Kidney epithelial cell (primary cell): ENCODE measurements around the gene SNAP47. TPM values are rescaled to one million over a fixed set of nuclear protein-coding genes. Genes with fewer than 3 reads are reported as not detected.
A peak's percentile ranks its signal among the peaks of the same experiment; 100 is the strongest.

Experiments
- DNase-seq: peaks from one replicate; pipeline ENCODE4 v3.0.0-alpha.2; 2010; ENCODE audit warnings: low read depth
- H3K27me3 ChIP-seq: 2 replicates; pipeline ENCODE4 v1.6.0; 2011; ENCODE audit warnings: low read length; ENCODE audit not compliant: control insufficient read depth, insufficient read depth
- H3K36me3 ChIP-seq: 2 replicates; pipeline ENCODE4 v1.5.1; 2011; ENCODE audit warnings: low read length; ENCODE audit not compliant: control insufficient read depth, insufficient read depth
- H3K4me3 ChIP-seq: 2 replicates; pipeline ENCODE4 v1.5.1; 2011; ENCODE audit warnings: low read depth, mild to moderate bottlenecking, control low read depth, low read length
- total RNA-seq: library from RNA; depleted of rRNA; stranded (reverse); fragments of >200 nt; gene quantifications from 2 replicates; pipeline ENCODE4 v1.2.3, GENCODE V29; 2015
- TF ChIP-seq, protein P1 (sequence below): IDR thresholded peaks from 2 replicates; pipeline ENCODE4 v1.5.1; 2011; ENCODE audit warnings: mild to moderate bottlenecking, moderate library complexity, low read length, control low read depth, inconsistent platforms; ENCODE audit not compliant: insufficient read depth, poor library complexity, severe bottlenecking

Gene SNAP47
- total RNA-seq, 1 donor from 2014 or later: 40.2 TPM

DNA sequence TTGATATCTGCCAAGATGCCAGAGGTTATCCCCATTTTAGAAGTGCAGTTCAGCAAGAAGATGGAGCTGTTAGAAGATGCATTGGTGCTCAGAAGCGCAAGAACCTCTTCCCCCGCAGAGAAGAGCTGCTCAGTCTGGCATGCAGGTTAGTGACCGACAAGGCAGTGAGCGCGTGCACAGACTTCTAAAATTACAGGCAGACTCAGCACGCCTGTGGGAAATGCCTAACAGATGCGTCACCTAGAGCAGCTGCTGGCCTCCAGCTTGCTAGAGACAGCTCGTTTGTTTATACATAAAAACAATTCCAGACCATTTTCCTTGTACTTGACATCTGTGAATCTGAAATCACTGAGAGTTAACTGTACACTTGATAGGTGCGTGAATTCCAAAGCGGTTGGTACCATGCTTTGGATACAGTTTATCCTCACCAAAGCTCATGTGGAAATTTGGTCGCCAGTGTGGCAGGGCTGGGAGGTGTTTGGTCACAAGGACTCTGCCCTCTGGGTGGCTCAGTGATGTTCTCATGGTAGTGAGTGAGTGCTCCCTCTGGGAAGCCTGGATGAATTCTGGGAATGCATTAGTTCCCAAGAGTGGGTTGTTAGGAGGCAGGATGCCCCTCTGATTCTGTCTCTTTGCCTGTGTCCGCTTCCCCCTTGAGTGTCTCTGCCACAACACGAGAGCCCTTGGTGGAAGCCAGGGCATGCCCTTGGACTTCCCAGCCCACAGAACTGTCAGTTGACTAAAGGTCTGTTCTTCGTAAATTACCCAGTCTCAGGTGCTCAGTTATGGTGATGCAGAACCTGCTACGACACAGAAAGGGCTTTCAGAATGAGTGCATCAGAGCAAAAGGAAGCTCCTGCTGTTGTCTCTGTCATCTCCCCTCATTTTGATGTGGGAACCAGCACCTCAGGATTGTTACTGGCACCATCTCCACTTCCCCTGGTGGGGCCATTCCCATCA lies 24.4 kb downstream of the SNAP47 start:
- H3K27me3 ChIP-seq: no peaks in the 10 kb centered on the region
- H3K36me3 ChIP-seq: peaks cover 6% of the 10 kb centered on the region
- TF ChIP-seq, protein P1, sequence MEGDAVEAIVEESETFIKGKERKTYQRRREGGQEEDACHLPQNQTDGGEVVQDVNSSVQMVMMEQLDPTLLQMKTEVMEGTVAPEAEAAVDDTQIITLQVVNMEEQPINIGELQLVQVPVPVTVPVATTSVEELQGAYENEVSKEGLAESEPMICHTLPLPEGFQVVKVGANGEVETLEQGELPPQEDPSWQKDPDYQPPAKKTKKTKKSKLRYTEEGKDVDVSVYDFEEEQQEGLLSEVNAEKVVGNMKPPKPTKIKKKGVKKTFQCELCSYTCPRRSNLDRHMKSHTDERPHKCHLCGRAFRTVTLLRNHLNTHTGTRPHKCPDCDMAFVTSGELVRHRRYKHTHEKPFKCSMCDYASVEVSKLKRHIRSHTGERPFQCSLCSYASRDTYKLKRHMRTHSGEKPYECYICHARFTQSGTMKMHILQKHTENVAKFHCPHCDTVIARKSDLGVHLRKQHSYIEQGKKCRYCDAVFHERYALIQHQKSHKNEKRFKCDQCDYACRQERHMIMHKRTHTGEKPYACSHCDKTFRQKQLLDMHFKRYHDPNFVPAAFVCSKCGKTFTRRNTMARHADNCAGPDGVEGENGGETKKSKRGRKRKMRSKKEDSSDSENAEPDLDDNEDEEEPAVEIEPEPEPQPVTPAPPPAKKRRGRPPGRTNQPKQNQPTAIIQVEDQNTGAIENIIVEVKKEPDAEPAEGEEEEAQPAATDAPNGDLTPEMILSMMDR: no peak
- peak; percentile 92 for DNase-seq
- no peak overlapping the region for H3K4me3 ChIP-seq

DNA sequence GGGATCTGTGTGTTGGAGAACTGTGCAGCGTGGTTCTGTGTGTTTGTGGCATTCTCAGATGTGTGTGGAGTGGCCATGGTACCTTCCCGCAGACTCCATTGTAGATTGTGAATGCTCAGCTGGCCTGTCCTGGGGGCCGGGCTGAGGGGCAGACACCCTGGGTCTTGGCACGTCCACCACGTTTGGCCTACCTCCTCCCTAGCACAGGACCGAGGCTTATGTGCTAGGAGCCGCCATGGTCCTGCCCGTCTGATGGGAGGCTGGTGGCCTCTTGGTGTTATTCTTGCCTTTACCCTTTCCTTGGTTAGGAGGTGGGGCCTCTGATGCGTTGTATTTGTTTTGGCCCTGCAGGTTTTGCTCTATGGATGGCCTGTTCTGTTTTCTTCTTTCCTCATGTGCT lies 25.1 kb downstream of the SNAP47 start:
- no peak for DNase-seq
- TF ChIP-seq, protein P1: no peak
- H3K4me3 ChIP-seq: no peak overlapping the region
- H3K27me3 ChIP-seq: no peaks in the 10 kb centered on the region
- peaks cover 6% of the 10 kb centered on the region for H3K36me3 ChIP-seq

DNA sequence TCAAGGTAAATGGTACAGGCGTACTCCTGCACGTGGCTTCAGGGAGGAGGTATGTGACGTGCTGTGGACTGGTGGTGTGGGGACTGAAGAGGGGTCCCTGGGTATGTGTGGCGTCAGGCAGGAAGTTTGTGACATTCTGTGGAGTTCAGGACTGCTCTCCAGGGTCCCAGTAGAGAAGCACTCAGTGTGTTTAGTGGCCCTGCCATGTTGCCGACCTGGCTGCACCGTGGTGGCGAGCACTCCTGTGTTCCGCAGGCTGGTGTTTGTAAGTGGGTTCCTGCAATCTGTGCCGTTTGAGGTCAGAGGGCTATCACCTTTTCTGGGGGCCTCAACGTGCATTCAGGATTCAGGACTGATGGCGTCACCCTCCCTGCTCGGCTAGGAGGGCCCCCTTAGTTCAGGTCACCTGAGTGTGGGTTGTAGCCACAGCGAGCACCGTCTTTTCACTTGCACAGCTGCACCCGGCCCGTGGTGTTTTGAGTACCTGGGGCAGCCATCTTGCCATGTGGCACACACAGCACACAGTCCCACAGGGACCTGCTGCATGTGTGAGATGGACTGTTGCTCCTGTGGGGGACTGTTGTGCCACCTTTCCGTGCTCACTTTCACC lies 26.5 kb downstream of the SNAP47 start:
- no peak overlapping the region for H3K4me3 ChIP-seq
- H3K36me3 ChIP-seq: peaks cover 6% of the 10 kb centered on the region
- DNase-seq: no peak
- TF ChIP-seq, protein P1: no peak
- H3K27me3 ChIP-seq: no peaks in the 10 kb centered on the region

DNA sequence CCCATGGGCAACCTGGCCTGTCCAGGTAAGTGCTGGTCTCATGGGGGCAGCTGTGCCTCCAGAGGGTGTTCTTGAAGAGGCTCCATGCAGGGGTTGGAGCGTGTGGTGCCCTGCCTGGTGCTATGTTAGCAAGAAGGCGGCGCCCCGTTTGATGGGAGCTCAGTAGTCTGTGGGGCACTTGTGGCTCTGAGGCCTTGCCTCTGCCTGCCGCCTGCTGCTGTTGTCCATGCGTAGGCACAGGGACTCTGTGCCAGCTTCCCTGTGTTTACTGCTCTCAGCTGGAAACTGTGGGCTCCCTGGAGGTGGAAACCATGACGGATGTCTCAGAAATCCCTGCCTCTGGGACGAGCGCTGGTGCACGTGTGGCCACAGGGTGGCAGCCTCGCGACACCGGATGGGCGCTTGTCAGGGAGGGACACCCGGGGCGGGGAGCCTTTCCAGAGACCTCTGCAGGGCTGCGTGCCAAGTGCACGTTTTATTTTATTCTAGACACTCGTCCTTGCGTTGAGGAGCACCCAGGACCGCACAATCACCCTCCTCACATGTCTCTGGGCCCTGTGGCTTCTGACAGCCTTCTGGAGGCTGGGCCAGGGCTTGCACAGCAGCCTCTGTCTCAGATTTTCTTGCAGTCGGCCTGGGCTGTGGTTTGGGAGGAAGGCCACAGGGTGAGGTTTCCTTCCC lies 27.1 kb downstream of the SNAP47 start:
- TF ChIP-seq, protein P1: peak; percentile 86
- no peak overlapping the region for H3K4me3 ChIP-seq
- H3K36me3 ChIP-seq: peaks cover 6% of the 10 kb centered on the region
- H3K27me3 ChIP-seq: no peaks in the 10 kb centered on the region
- peak; percentile 34 for DNase-seq

DNA sequence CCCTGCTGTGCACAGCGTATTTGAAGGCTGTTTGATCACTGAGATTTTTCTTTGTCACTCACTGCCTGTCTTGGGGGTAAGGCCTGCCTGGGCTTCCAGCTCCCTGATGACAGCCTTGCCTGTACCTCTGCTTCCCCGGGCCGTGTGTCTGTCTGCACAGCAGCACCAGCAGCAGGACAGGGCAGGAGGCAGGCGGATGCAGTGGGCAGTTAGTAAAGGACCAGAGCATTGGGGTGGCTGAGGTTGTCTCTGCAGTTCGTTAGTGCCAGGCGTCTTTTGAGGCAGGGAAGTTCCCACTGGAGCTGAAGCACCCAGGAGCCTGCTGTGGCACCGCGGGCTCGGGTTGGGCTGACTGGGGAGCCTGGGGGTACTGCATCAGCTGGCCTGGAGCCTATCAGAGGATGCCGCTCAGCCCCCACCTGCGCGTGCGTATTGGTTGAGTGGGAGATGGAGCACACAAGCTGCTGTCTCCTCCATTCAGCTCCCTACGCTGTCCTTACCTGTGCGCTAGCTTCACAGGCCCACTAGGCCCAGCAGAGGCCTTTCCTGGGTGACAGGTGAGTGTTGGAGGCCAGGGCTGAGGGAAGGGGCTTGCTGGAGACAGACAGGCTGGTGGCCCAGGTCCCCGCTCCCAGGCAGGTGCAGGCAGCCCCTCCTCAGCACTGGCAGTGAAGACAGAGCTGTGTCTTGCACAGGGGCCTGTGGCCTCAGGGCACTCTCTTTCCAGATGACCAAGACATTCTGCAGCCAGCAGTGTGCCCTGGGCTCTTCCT lies 28.2 kb downstream of the SNAP47 start:
- H3K36me3 ChIP-seq: peaks cover 6% of the 10 kb centered on the region
- TF ChIP-seq, protein P1: no peak
- H3K4me3 ChIP-seq: no peak overlapping the region
- DNase-seq: no peak
- H3K27me3 ChIP-seq: no peaks in the 10 kb centered on the region
